GM20000 (cell line): Measurements from ENCODE around the gene IMMP2L.

Source experiments
- DNase-seq: peaks from one replicate; pipeline ENCODE4 v3.0.0; 2012; ENCODE audit warnings: low spot score
- CTCF ChIP-seq: IDR thresholded peaks from 2 replicates; pipeline ENCODE4 v1.5.1; 2012; ENCODE audit warnings: mild to moderate bottlenecking, control low read depth; ENCODE audit errors: extremely low read depth, missing control alignments

Gene IMMP2L

GRCh38 chr7:110718503-110719205, 843.6 kb downstream of the IMMP2L start:
- DNase-seq: no peak
- no peak for TF ChIP-seq CTCF

- TF ChIP-seq CTCF: no peak
- no peak for DNase-seq
Measured at GRCh38 chr7:110704225-110704624, 858.1 kb downstream of the IMMP2L start.

- no peak for TF ChIP-seq CTCF
- no peak for DNase-seq
Measured at GRCh38 chr7:110698576-110698975, 863.7 kb downstream of the IMMP2L start.

- TF ChIP-seq CTCF: no peak
- no peak for DNase-seq
Measured at GRCh38 chr7:110693344-110693743, 868.9 kb downstream of the IMMP2L start.

- DNase-seq: no peak
- TF ChIP-seq CTCF: no peak
Measured at GRCh38 chr7:110688908-110689307, 873.4 kb downstream of the IMMP2L start.

GRCh38 chr7:110685899-110686298, 876.4 kb downstream of the IMMP2L start:
- no peak for DNase-seq
- TF ChIP-seq CTCF: no peak

- no peak for TF ChIP-seq CTCF
- no peak for DNase-seq
Measured at GRCh38 chr7:110681941-110682340, 880.4 kb downstream of the IMMP2L start.
